GM12878 (cell line): ENCODE results near the gene TC2N. TPM values are rescaled to one million over a fixed set of nuclear protein-coding genes. Genes with fewer than 3 reads are reported as not detected.

Experiments
- ATAC-seq: fragments of 200-7000 bp; cut with Tn5 transposase; 3 replicates; pipeline ENCODE4 v1.9.1; 2020; ENCODE audit warnings: mild to moderate bottlenecking, moderate library complexity
- BruUV-seq: library from RNA; stranded (reverse); fragments of 400-500 nt; replicated peaks from 2 replicates; lab custom pipeline; 2021; lab: Mats Ljungman, UMichigan
- CTCF ChIA-PET: fragments of 300-600 bp; sonication (Branson Sonifier 250); formaldehyde crosslinking; extraction: SDS; loops from one replicate; lab custom pipeline; 2021; ENCODE audit warnings: inconsistent platforms; lab: Yijun Ruan, JAX
- POLR2A ChIA-PET: fragments of 350-600 bp; formaldehyde crosslinking; extraction: SDS; loops from one replicate; lab custom pipeline; 2021; ENCODE audit warnings: inconsistent platforms; lab: Charles Lee
- RAD21 ChIA-PET: fragments of 300-600 bp; sonication (Branson Sonifier 250); formaldehyde crosslinking; loops from one replicate; lab custom pipeline; 2023; ENCODE audit warnings: antibody characterized with exemption; ENCODE audit not compliant: unreplicated experiment; lab: Charles Lee
- SMC1A ChIA-PET: fragments of 300-600 bp; sonication (Branson Sonifier 250); formaldehyde crosslinking; loops from one replicate; lab custom pipeline; 2023; ENCODE audit not compliant: unreplicated experiment, uncharacterized antibody; lab: Charles Lee
- DNase-seq: peaks from one replicate; pipeline ENCODE4 v3.0.0-alpha.2; 2011; ENCODE audit warnings: low read depth, low spot score
- FAIRE-seq: peaks from 3 replicates; lab custom pipeline; 2011; peaks lifted over from hg19 to GRCh38; lab: Jason Lieb, UNC
- H2AFZ ChIP-seq: 2 replicates; pipeline ENCODE4 v1.6.0; 2011; ENCODE audit warnings: low read depth, low read length, control low read depth; ENCODE audit not compliant: control insufficient read depth
- H3K27ac ChIP-seq: 2 replicates; pipeline ENCODE4 v1.5.1; 2011; ENCODE audit warnings: control low read depth; ENCODE audit not compliant: control insufficient read depth, insufficient read depth
- H3K27me3 ChIP-seq, 2 experiments: replicated peaks in 1 of 2; 2 replicates each; pipeline versions ENCODE4 v1.6.0 to v1.6.1; 2011; ENCODE audit warnings: low read length in 1 of 2; ENCODE audit not compliant: control insufficient read depth in 2 of 2, insufficient read depth in 2 of 2
- H3K36me3 ChIP-seq, 2 experiments: 2 replicates each; pipeline ENCODE4 v1.5.1; 2011; ENCODE audit warnings: low read length in 1 of 2; ENCODE audit not compliant: control insufficient read depth in 2 of 2, insufficient read depth in 2 of 2
- H3K4me1 ChIP-seq: 2 replicates; pipeline ENCODE4 v1.6.1; 2011; ENCODE audit warnings: mild to moderate bottlenecking, low read length, moderate library complexity, mixed read lengths; ENCODE audit not compliant: control insufficient read depth, insufficient read depth
- H3K4me2 ChIP-seq: 2 replicates; pipeline ENCODE4 v1.6.0; 2011; ENCODE audit warnings: control low read depth; ENCODE audit not compliant: control insufficient read depth, insufficient read depth
- H3K4me3 ChIP-seq: fragments of 200-600 bp; sonication (generic); 2 replicates; pipeline ENCODE4 v1.5.1; 2016
- H3K79me2 ChIP-seq: 2 replicates; pipeline ENCODE4 v1.6.0; 2011; ENCODE audit warnings: low read length; ENCODE audit not compliant: control insufficient read depth, insufficient read depth
- H3K9ac ChIP-seq: 2 replicates; pipeline ENCODE4 v1.8.0; 2011; ENCODE audit warnings: low read length, control low read depth, mixed read lengths; ENCODE audit not compliant: control insufficient read depth, insufficient read depth
- H3K9me3 ChIP-seq: replicated peaks from 3 replicates; pipeline ENCODE4 v1.5.1; 2011; ENCODE audit warnings: mild to moderate bottlenecking, low read length; ENCODE audit not compliant: control insufficient read depth, insufficient read depth
- H4K20me1 ChIP-seq: 2 replicates; pipeline ENCODE4 v1.6.0; 2011; ENCODE audit not compliant: control insufficient read depth, insufficient read depth
- ATF7 ChIP-seq: fragments of 450-650 bp; IDR thresholded peaks from 2 replicates; pipeline ENCODE4 v1.6.1; 2016; ENCODE audit warnings: low read depth, mild to moderate bottlenecking
- CTCF ChIP-seq, 3 experiments: IDR thresholded peaks in 2 of 3; conservative IDR thresholded peaks in 1 of 3; 2 replicates each; pipeline ENCODE4 v1.5.1; 2011; ENCODE audit warnings: low read depth in 3 of 3, low read length in 3 of 3, mild to moderate bottlenecking in 3 of 3, control low read depth in 2 of 3, moderate library complexity in 2 of 3, inconsistent platforms in 1 of 3, mixed read lengths in 1 of 3; ENCODE audit not compliant: control insufficient read depth in 2 of 3, insufficient read depth in 1 of 3; ENCODE audit errors: extremely low read depth in 1 of 3
- EGR1 ChIP-seq, 2 experiments: IDR thresholded peaks; 1 replicate in 1 of 2; 2 replicates in 1 of 2; pipeline ENCODE4 v1.6.1; 2011 to 2012; ENCODE audit warnings: low read depth in 2 of 2, low read length in 2 of 2, borderline replicate concordance in 1 of 2, mild to moderate bottlenecking in 1 of 2, moderate library complexity in 1 of 2
- MAX ChIP-seq: IDR thresholded peaks from 2 replicates; pipeline ENCODE4 v1.6.1; 2012; ENCODE audit warnings: low read depth, low read length, improper control_type of control experiment
- MXI1 ChIP-seq: fragments of 150-350 bp; IDR thresholded peaks from 2 replicates; pipeline ENCODE4 v1.6.1; 2011; ENCODE audit warnings: low read depth, mild to moderate bottlenecking, inconsistent platforms, low read length, improper control_type of control experiment
- NRF1 ChIP-seq: conservative IDR thresholded peaks from 2 replicates; pipeline ENCODE4 v1.6.1; 2011; ENCODE audit warnings: mild to moderate bottlenecking, low read depth, low read length, improper control_type of control experiment
- PAX5 ChIP-seq: IDR thresholded peaks from 2 replicates; pipeline ENCODE4 v1.6.1; 2011; ENCODE audit warnings: low read depth, low read length, borderline replicate concordance
- RELB ChIP-seq: fragments of 450-650 bp; IDR thresholded peaks from 2 replicates; pipeline ENCODE4 v1.6.1; 2017; ENCODE audit warnings: low read depth, mild to moderate bottlenecking, moderate library complexity
- SRF ChIP-seq, 2 experiments: IDR thresholded peaks; 2 replicates each; pipeline ENCODE4 v1.6.1; 2011; ENCODE audit warnings: low read depth in 2 of 2, low read length in 2 of 2, mild to moderate bottlenecking in 1 of 2, moderate library complexity in 1 of 2
- WGBS: methylation state at CpG from one replicate; pipeline ENCODE4 v1.1.6; 2016; ENCODE audit warnings: low lambda C conversion rate; ENCODE audit not compliant: insufficient replicate concordance, insufficient coverage; ENCODE audit errors: missing lambda C conversion rate; 5-methylcytosine and 5-hydroxymethylcytosine counted together
- in situ Hi-C: fragments of 300-500 bp; cut with MboI; formaldehyde crosslinking; loops from 9 replicates; pipeline ENCODE4 v1.14.3; 2018; ENCODE audit warnings: mixed read lengths
- intact Hi-C: fragments of 100-400 bp; cut with micrococcal nuclease; formaldehyde crosslinking; loops from one replicate; pipeline ENCODE4 v1.14.2; 2022; ENCODE audit not compliant: unreplicated experiment
- polyA plus RNA-seq, 11 experiments: library from polyadenylated mRNA; depleted of rRNA in 4 of 11; unstranded in 6 of 11; stranded (reverse) in 5 of 11; fragments of >200 nt; fragmentation: Nextera tagmentation in 4 of 11; fragmentation: Illumina TruSeq in 1 of 11; extraction: Ambion mirVana in 4 of 11; extraction: Trizol in 1 of 11; gene quantifications; 1 replicate in 1 of 11; 2 replicates in 10 of 11; pipeline versions ENCODE4 v1.2.1 to v1.2.3, GENCODE V29; 2011 to 2016; ENCODE audit warnings: inconsistent platforms in 2 of 11, missing spikeins in 2 of 11, low read depth in 1 of 11
- total RNA-seq, 4 experiments: library from RNA; depleted of rRNA in 3 of 4; stranded (reverse); fragments of >200 nt in 3 of 4; fragmentation: Illumina TruSeq in 1 of 4; extraction: Trizol in 1 of 4; gene quantifications; 2 replicates each; pipeline versions ENCODE4 v1.2.1 to v1.2.3, GENCODE V29; 2013 to 2021
- TF ChIP-seq, protein P1 (sequence below): fragments of 450-650 bp; IDR thresholded peaks from 2 replicates; pipeline ENCODE4 v1.6.1; 2017; ENCODE audit warnings: mild to moderate bottlenecking, moderate library complexity
- TF ChIP-seq, protein P2 (sequence below): IDR thresholded peaks from 2 replicates; pipeline ENCODE4 v1.6.1; 2012; ENCODE audit warnings: low read length, inconsistent platforms

TC2N gene
- total and polyA plus RNA-seq, 10 of the 15 experiments (the other 5 are each of a cell fraction or from before 2014, with no cell fraction given), result 0.15 to 1.6 (median 0.35) TPM

- Histone ChIP-seq H3K36me3 (no peaks in the 10 kb centered on the region), H2AFZ (no peak overlapping the region), H3K4me2 (no peak overlapping the region), H3K27ac (no peak overlapping the region), H4K20me1 (no peaks in the 10 kb centered on the region), H3K4me1 (no peaks in the 10 kb centered on the region), H3K27me3 (no peaks in the 10 kb centered on the region), H3K4me3 (no peak overlapping the region), H3K9me3 (no peaks in the 10 kb centered on the region), H3K79me2 (no peaks in the 10 kb centered on the region), H3K9ac (no peak overlapping the region)
- ChIA-PET SMC1A (no interaction called here), POLR2A (no interaction called here), RAD21 (no interaction called here), CTCF (interaction anchor here (1.5 kb wide), 1 partner anchor 11 kb away, joined by 3 read pairs; no protein-coding TSS in a partner anchor)
- DNase-seq (no peak), FAIRE-seq (no peak), ATAC-seq (no peak)
- in situ Hi-C loops (no loop called here), intact Hi-C loops (no loop called here)
- BruUV-seq, result no TSS peak
- 41% methylated on average over 5 of the region's 5 CpGs for whole genome bisulfite sequencing
- no peak for TF ChIP-seq EGR1 (IDR thresholded peaks at IDR 0.05; ENCODE audit: borderline replicate concordance in 1 of 2, low read depth in 2 of 2, low read length in 2 of 2)
- no peak for TF ChIP-seq RELB
- TF ChIP-seq PAX5, result no peak
- TF ChIP-seq MXI1, result no peak
- TF ChIP-seq CTCF (IDR thresholded peaks at IDR 0.05 in 2 of 3, conservative IDR thresholded peaks at IDR 0.05 in 1 of 3; ENCODE audit: control insufficient read depth in 2 of 3, extremely low read depth in 1 of 3, insufficient read depth in 1 of 3, low read depth in 3 of 3, low read length in 3 of 3), result no peak
- TF ChIP-seq, protein P1, sequence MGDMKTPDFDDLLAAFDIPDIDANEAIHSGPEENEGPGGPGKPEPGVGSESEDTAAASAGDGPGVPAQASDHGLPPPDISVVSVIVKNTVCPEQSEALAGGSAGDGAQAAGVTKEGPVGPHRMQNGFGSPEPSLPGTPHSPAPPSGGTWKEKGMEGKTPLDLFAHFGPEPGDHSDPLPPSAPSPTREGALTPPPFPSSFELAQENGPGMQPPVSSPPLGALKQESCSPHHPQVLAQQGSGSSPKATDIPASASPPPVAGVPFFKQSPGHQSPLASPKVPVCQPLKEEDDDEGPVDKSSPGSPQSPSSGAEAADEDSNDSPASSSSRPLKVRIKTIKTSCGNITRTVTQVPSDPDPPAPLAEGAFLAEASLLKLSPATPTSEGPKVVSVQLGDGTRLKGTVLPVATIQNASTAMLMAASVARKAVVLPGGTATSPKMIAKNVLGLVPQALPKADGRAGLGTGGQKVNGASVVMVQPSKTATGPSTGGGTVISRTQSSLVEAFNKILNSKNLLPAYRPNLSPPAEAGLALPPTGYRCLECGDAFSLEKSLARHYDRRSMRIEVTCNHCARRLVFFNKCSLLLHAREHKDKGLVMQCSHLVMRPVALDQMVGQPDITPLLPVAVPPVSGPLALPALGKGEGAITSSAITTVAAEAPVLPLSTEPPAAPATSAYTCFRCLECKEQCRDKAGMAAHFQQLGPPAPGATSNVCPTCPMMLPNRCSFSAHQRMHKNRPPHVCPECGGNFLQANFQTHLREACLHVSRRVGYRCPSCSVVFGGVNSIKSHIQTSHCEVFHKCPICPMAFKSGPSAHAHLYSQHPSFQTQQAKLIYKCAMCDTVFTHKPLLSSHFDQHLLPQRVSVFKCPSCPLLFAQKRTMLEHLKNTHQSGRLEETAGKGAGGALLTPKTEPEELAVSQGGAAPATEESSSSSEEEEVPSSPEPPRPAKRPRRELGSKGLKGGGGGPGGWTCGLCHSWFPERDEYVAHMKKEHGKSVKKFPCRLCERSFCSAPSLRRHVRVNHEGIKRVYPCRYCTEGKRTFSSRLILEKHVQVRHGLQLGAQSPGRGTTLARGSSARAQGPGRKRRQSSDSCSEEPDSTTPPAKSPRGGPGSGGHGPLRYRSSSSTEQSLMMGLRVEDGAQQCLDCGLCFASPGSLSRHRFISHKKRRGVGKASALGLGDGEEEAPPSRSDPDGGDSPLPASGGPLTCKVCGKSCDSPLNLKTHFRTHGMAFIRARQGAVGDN, result no peak
- no peak for TF ChIP-seq NRF1
- TF ChIP-seq, protein P2, sequence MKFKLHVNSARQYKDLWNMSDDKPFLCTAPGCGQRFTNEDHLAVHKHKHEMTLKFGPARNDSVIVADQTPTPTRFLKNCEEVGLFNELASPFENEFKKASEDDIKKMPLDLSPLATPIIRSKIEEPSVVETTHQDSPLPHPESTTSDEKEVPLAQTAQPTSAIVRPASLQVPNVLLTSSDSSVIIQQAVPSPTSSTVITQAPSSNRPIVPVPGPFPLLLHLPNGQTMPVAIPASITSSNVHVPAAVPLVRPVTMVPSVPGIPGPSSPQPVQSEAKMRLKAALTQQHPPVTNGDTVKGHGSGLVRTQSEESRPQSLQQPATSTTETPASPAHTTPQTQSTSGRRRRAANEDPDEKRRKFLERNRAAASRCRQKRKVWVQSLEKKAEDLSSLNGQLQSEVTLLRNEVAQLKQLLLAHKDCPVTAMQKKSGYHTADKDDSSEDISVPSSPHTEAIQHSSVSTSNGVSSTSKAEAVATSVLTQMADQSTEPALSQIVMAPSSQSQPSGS, result no peak
- TF ChIP-seq SRF (IDR thresholded peaks at IDR 0.05; ENCODE audit: low read depth in 2 of 2, low read length in 2 of 2), result no peak
- TF ChIP-seq ATF7, result no peak
- TF ChIP-seq MAX, result no peak
These were observed 23.0 kb upstream of the TC2N start for GRCh38 chr14:91890291-91890749.
